ENCODE results near the gene OCRL. TPM values are rescaled to one million over a fixed set of nuclear protein-coding genes. Genes with fewer than 3 reads are reported as not detected.
"Not testable (repeated sequence)": the region's sequence is repeated elsewhere in the genome, so short reads cannot be mapped to it uniquely, and the experiment has no call there.

OCRL gene
- total and polyA plus RNA-seq, 2 donors (not counting 1 experiment from before 2014, with no cell fraction given): 4.6 to 10.6 TPM

DNA sequence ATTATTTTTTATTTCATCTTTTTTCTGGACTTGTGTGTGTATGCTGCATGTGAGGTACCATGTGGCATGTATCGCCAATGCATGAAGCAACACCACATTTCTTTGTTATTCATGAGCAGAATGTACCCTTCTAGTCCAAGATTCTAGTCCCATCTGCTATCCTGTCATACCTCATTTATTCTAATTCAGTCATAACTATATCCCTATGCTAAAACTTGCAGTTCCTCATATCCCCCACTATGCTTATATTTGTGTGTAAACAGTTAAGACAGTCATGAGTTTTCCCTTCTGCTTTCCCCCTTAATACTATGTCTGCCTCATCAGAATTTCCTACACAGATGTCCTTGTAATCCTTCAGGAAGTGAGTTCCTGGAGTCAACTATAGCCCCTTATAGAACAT, 19.7 kb downstream of the OCRL start:
- no peak for ATAC-seq (ENCODE audit: low read depth)
- Histone ChIP-seq H3K4me3 (ENCODE audit: control extremely low read depth in 1 of 5, extremely low read depth in 1 of 5, insufficient read depth in 1 of 5, low read depth in 2 of 5, low read length in 4 of 5) (no peak overlapping the region), H3K36me3 (replicated peaks in 1 of 2; ENCODE audit: control extremely low read depth in 1 of 2, control insufficient read depth in 1 of 2, extremely low read depth in 1 of 2, insufficient read depth in 2 of 2, low read length in 1 of 2) (peaks cover 0 to 4% of the 10 kb centered on the region in 2 experiments), H3K4me1 (ENCODE audit: control insufficient read depth in 2 of 2, insufficient read depth in 2 of 2, low read length in 2 of 2) (peaks cover 0 to 4% of the 10 kb centered on the region in 2 donors), H3K27me3 (replicated peaks in 1 of 4; ENCODE audit: control extremely low read depth in 1 of 4, control insufficient read depth in 3 of 4, insufficient read depth in 4 of 4, low read length in 3 of 4) (no peaks in the 10 kb centered on the region), H4K20me1 (ENCODE audit: control insufficient read depth, insufficient read depth, low read length, poor library complexity, severe bottlenecking) (no peaks in the 10 kb centered on the region), H3K4me2 (replicated peaks; ENCODE audit: low read depth, low read length, poor library complexity, severe bottlenecking) (no peak overlapping the region), H3K27ac (ENCODE audit: low read length in 2 of 2) (no peak overlapping the region), H3K79me2 (ENCODE audit: control insufficient read depth, insufficient read depth, low read length) (no peaks in the 10 kb centered on the region), H3K9ac (ENCODE audit: low read length) (no peak overlapping the region), H2AFZ (ENCODE audit: insufficient read depth, low read depth, low read length, poor library complexity, severe bottlenecking) (no peak overlapping the region), H3K9me3 (ENCODE audit: control extremely low read depth in 1 of 3, control insufficient read depth in 2 of 3, insufficient read depth in 1 of 3, low read length in 2 of 3) (no peaks in the 10 kb centered on the region)
- intact Hi-C loops (cut with micrococcal nuclease): no loop called here
- TF ChIP-seq EZH2 (IDR thresholded peaks at IDR 0.05; ENCODE audit: borderline replicate concordance, insufficient read depth, low read depth, low read length, poor library complexity, severe bottlenecking) (no peak), CTCF (IDR thresholded peaks at IDR 0.05) (no peak)
- Mint-ChIP-seq H3K27me3 (no peaks in the 10 kb centered on the region), H3K4me1 (peaks cover 8% of the 10 kb centered on the region), H3K27ac (no peak overlapping the region), H3K9me3 (ENCODE audit: insufficient read depth) (no peaks in the 10 kb centered on the region), H3K4me3 (no peak overlapping the region)
- ChIA-PET CTCF (no interaction called here), POLR2A (no interaction called here)
- DNase-seq: no peak
- WGBS (ENCODE audit: insufficient coverage): no CpG with 5 or more reads among the region's 1 CpG

DNA sequence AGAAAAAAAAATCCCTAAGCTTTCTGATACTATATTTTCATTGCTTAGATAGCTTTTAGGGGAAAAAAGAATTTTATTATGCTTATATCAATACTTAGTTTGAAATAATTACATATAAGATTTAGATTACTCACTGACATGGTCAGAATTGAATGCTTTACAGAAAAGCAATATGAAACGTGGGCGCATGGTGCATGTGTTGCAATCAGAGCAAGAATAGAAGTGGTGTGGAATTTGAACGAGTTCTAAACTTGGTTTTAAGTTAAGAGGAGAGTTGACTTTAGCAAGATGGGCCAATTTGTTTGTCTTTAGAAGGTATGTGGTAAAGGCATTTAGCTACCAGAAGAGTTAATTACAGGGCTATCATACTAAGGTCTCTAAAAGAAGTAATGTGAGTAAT, 21.4 kb downstream of the OCRL start:
- H3K36me3 ChIP-seq (replicated peaks in 1 of 2; ENCODE audit: control extremely low read depth in 1 of 2, control insufficient read depth in 1 of 2, extremely low read depth in 1 of 2, insufficient read depth in 2 of 2, low read length in 1 of 2): peaks cover 0 to 4% of the 10 kb centered on the region in 2 experiments
- TF ChIP-seq EZH2 (IDR thresholded peaks at IDR 0.05; ENCODE audit: borderline replicate concordance, insufficient read depth, low read depth, low read length, poor library complexity, severe bottlenecking): no peak
- no peak for TF ChIP-seq CTCF (IDR thresholded peaks at IDR 0.05)

GRCh38 chrX:129564345-129564744, 24.3 kb downstream of the OCRL start:
- intact Hi-C loops (cut with micrococcal nuclease); H3K27ac ChIP-seq (ENCODE audit: low read length in 2 of 2); H2AFZ ChIP-seq (ENCODE audit: insufficient read depth, low read depth, low read length, poor library complexity, severe bottlenecking); DNase-seq; H3K9me3 Mint-ChIP-seq (ENCODE audit: insufficient read depth); H3K27me3 ChIP-seq (replicated peaks in 1 of 4; ENCODE audit: control extremely low read depth in 1 of 4, control insufficient read depth in 3 of 4, insufficient read depth in 4 of 4, low read length in 3 of 4); H3K9me3 ChIP-seq (ENCODE audit: control extremely low read depth in 1 of 3, control insufficient read depth in 2 of 3, insufficient read depth in 1 of 3, low read length in 2 of 3); H3K4me1 ChIP-seq (ENCODE audit: control insufficient read depth in 2 of 2, insufficient read depth in 2 of 2, low read length in 2 of 2); H4K20me1 ChIP-seq (ENCODE audit: control insufficient read depth, insufficient read depth, low read length, poor library complexity, severe bottlenecking); H3K4me2 ChIP-seq (replicated peaks; ENCODE audit: low read depth, low read length, poor library complexity, severe bottlenecking); POLR2A ChIA-PET; H3K36me3 ChIP-seq (replicated peaks in 1 of 2; ENCODE audit: control extremely low read depth in 1 of 2, control insufficient read depth in 1 of 2, extremely low read depth in 1 of 2, insufficient read depth in 2 of 2, low read length in 1 of 2); H3K4me3 Mint-ChIP-seq; ATAC-seq (ENCODE audit: low read depth); H3K4me1 Mint-ChIP-seq; CTCF ChIA-PET; H3K27me3 Mint-ChIP-seq; H3K9ac ChIP-seq (ENCODE audit: low read length); H3K79me2 ChIP-seq (ENCODE audit: control insufficient read depth, insufficient read depth, low read length); H3K27ac Mint-ChIP-seq; H3K4me3 ChIP-seq (ENCODE audit: control extremely low read depth in 1 of 5, extremely low read depth in 1 of 5, insufficient read depth in 1 of 5, low read depth in 2 of 5, low read length in 4 of 5): not testable (repeated sequence)
- no CpG with 5 or more reads among the region's 5 CpGs for WGBS (ENCODE audit: insufficient coverage)

More for the DNA sequence above, 21.4 kb downstream of the OCRL start:
- Histone ChIP-seq H3K27me3 (replicated peaks in 1 of 4; ENCODE audit: control extremely low read depth in 1 of 4, control insufficient read depth in 3 of 4, insufficient read depth in 4 of 4, low read length in 3 of 4) (no peaks in the 10 kb centered on the region), H3K9me3 (ENCODE audit: control extremely low read depth in 1 of 3, control insufficient read depth in 2 of 3, insufficient read depth in 1 of 3, low read length in 2 of 3) (no peaks in the 10 kb centered on the region), H3K4me3 (ENCODE audit: control extremely low read depth in 1 of 5, extremely low read depth in 1 of 5, insufficient read depth in 1 of 5, low read depth in 2 of 5, low read length in 4 of 5) (no peak overlapping the region), H3K4me2 (replicated peaks; ENCODE audit: low read depth, low read length, poor library complexity, severe bottlenecking) (no peak overlapping the region), H3K9ac (ENCODE audit: low read length) (no peak overlapping the region), H2AFZ (ENCODE audit: insufficient read depth, low read depth, low read length, poor library complexity, severe bottlenecking) (no peak overlapping the region), H3K27ac (ENCODE audit: low read length in 2 of 2) (no peak overlapping the region), H3K79me2 (ENCODE audit: control insufficient read depth, insufficient read depth, low read length) (no peaks in the 10 kb centered on the region), H4K20me1 (ENCODE audit: control insufficient read depth, insufficient read depth, low read length, poor library complexity, severe bottlenecking) (no peaks in the 10 kb centered on the region), H3K4me1 (ENCODE audit: control insufficient read depth in 2 of 2, insufficient read depth in 2 of 2, low read length in 2 of 2) (peaks cover 4% of the 10 kb centered on the region in 2 donors)
- WGBS (ENCODE audit: insufficient coverage): 100% methylated on average over 3 of the region's 3 CpGs
- DNase-seq (no peak), ATAC-seq (ENCODE audit: low read depth) (no peak)
- H3K4me3 Mint-ChIP-seq: no peak overlapping the region
- CTCF ChIA-PET: no interaction called here
- H3K27ac Mint-ChIP-seq: no peak overlapping the region
- POLR2A ChIA-PET: no interaction called here
- intact Hi-C loops (cut with micrococcal nuclease): no loop called here
- peaks cover 13% of the 10 kb centered on the region for H3K4me1 Mint-ChIP-seq
- no peaks in the 10 kb centered on the region for H3K9me3 Mint-ChIP-seq (ENCODE audit: insufficient read depth)
- no peaks in the 10 kb centered on the region for H3K27me3 Mint-ChIP-seq
